ENCODE data around the gene KCNIP2.
"Not testable (repeated sequence)": the region's sequence is repeated elsewhere in the genome, so short reads cannot be mapped to it uniquely, and the experiment has no call there.

The KCNIP2 gene

GRCh38 chr10:101826852-101827434, 16.7 kb downstream of the KCNIP2 start:
- no peak for DNase-seq

DNA sequence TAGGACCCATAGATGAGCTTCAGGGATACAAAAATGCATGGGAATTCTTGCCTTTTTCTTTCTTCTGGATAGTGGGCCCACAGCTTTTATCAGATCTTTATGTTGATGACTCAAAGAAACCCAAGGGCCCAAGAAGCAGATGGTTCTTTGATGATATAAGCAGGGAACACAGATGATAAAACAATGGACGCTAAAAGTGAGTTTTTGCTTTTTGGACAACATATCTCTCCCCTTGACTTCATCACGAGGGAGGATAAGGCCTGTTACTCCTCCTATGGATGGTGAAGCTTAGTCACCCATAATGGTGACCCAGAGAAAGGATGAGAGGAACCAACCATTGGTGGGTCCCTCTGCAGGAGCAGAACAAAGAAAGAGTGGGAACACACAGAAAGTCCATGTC, 18.9 kb downstream of the KCNIP2 start:
- DNase-seq: no peak

DNA sequence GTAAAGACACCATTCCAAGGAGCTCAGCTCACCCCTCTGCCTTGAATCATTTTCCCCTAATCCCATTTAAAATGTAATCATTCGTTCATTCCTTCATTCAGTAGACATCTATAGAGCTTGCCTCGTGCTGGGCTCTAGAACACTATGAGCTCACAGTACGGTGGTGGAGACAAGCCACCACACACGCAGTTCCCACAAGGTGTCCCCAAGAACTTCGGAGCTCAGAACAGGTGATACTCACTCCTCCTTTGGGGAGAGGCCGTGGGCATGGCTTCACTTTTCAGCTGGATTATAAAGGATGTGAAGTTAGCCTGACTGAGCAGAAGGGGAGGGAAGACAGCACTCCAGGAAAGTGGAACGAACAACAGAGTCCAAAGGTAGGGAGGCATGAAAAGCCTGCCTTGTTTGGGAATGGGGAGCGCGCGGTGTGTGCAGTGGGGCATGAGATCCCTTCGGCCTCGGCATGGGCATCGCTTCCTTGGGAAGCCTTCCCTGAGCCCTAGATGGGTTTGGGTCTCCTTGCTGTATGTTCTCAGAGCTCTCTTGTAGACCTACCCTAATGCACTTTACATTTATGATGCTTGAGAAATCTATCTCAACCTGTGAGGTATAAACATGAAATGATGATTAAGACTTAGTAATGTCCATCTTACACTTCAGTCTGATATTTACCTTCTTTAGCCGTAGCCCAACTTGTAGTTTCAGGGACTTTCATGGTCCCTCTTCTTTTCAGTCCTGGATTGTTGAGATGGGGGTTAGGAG, 24.5 kb downstream of the KCNIP2 start:
- no peak for DNase-seq

- DNase-seq: peak; percentile 96 to 97
Observed at GRCh38 chr10:101818119-101818871, 25.3 kb downstream of the KCNIP2 start, which contains the start of gene OGA. Gene OGA (minus strand): TSS chr10:101818444. CDS start chr10:101818022, 422 bp downstream.

DNA sequence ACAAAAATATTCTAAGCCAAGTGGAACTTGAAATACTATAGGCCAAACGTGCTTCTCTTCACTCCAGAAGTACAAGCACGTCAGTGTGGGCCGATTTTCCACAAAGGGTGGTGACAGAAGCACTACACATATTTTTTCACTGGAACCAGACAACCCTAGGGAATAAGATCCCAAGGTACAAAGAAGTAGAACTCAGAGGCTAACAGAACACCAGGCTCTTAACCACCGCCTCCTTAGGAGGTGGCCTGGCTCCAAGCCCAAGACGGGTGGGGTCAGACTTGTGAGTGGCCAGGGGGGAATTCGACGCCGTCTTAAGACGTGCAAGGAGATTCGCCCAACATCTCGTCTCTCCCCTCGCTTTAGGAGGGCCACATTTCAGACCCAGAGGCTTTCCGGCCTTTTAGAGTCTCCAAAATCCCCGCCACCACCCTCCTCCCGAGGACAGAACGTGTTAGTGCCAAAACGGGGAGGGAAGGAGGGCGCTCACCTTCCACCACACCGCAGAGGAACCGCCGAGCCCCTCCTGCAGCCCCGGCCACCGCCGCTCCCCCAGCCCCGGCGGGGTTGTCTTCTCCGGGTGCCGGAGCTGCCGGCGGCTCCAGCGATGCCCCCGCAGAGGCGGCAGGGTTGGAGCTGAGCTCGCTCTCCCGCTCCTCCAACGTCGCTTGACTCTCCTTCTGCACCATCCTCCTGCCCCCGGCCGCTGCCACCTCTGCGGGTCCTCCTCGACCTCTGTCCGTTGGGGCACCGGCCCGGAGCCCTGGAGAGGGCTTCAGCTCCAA, 26.1 kb downstream of the KCNIP2 start:
- DNase-seq: peak in 1 of 2 experiments; percentile 57

DNA sequence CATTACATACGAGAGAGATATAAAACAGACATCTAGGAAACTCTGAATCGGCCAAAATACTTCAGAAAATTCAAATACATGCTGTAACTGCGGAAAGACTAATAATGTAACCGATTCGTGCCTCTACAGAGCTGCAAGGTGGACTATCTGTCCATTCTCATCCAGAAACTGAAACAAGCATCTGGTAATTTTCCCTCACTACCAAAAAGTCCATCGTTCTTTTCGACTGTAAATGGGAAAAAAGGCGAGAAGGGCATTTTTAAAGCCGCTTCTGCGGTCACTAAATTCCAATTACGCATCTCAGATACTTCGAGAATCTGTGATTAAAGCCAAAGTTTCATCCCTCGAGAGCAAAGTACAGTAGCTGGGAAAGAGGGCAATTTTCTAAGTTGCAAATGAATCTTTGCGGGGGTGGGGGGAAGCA, 26.7 kb downstream of the KCNIP2 start:
- DNase-seq: no peak

DNA sequence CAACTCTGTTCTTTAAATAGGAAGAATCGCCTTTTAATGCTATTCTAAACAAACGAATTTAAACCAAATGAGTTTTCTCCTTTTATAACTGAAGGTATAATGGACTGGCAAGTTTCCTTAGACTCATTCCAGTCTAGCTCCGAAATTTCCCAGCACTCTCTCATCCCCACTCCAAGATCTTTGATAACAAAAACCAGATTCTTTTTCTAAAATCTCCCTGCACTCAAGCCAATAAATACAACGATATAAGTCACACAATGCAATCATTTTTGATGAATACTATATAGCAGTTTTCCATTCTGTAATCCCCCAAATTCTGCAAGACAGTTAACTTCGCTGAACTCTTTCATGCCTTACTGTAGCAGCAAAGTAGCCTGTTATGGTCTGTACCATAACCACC, 27.2 kb downstream of the KCNIP2 start:
- no peak for DNase-seq

GRCh38 chr10:101814466-101815071, 29.0 kb downstream of the KCNIP2 start:
- DNase-seq: no peak

- no peak for DNase-seq
Observed at GRCh38 chr10:101812606-101813005, 31.0 kb downstream of the KCNIP2 start.

GRCh38 chr10:101807158-101807557, 36.4 kb downstream of the KCNIP2 start:
- no peak for DNase-seq

DNA sequence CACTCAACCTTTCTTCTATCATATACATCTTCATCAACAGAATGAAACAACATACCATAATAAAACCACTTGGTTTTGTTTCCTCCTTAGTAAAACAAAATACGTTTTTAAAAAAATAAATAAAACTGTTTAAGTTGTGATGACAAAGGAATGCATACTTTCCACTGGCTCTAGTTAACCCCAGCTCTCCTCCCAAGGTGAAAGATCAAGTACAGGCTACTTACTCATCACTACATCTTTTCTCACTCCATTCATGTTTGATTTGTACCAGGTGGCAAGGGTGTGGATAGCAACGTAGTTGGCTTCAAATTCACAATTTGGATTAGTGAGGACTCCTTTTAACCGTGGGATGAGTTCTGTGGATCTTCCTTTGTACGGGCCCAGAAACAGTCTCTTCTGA, 40.1 kb downstream of the KCNIP2 start:
- DNase-seq: no peak

DNA sequence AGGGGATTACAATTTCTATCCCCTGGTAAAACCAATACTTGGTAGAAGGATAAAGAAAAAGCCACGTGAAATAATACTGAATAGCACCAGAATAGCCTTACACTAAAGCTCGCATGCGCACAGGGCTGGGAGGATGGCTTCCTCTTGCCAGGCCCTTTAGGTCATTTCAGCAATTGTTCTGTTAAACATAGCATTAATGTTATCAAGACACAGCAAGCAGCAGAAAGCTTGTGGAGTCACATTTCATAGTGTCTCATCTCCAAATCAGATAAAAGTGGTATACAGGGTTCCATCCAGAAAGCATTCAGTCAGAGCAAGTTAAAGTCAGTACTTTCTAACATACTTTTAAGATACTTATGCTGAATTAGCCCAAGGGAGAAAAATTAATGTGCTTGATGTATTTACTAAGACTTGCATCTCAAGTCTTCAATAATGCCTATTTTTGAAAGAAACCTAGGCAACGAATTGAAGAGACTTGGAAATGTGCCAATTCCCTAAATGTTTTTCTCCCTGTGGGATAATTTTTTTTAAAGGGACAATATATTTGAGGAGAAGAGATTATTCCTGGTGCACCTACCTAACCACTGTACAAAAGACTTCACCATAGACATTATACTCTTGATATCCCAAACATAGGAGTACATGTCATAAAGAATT, 46.1 kb downstream of the KCNIP2 start:
- no peak for DNase-seq

- DNase-seq: no peak
Observed at GRCh38 chr10:101793526-101793925, 50.1 kb downstream of the KCNIP2 start.

GRCh38 chr10:101789686-101790085, 53.9 kb downstream of the KCNIP2 start:
- no peak for DNase-seq

DNA sequence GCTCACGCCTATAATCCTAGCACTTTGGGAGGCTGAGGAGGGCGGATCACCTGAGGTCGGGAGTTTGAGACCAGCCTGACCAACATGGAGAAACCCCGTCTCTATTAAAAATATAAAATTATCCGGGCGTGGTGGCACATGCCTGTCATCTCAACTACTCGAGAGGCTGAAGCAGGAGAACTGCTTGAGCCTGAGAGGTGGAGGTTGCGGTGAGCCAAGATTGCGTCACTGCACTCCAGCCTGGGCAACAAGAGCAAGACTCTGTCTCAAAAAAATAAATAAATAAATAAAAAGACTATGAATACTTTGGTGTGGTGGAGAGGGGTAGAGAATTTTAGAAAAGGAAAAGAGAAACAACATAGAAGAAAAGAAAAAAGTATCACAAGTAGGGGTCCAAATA, 54.4 kb downstream of the KCNIP2 start:
- DNase-seq: not testable (repeated sequence)

DNA sequence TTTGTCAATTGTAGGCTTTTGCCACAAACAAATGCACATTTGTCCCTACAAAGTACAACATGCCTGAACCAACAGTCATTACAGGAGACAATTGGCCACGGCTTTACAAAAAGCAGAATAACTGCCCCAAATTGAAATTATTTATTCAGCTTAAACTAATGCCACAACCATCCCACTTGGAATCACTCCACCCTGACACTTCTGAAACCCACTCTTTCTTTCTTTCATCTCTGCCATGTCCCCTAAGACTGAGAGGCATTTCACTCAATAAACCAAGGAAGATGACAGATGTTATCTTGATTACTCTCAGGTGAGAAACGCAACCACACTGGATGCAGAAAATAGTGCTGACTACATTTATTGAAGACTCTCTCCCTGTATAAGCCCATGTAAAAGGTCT, 57.8 kb downstream of the KCNIP2 start:
- DNase-seq: no peak

- DNase-seq: no peak
Observed at GRCh38 chr10:101784558-101784957, 59.0 kb downstream of the KCNIP2 start.

- no peak for DNase-seq
Observed at GRCh38 chr10:101783736-101784118, 59.9 kb downstream of the KCNIP2 start.

- peak; percentile 88 to 93 for DNase-seq
Observed at GRCh38 chr10:101782811-101783735, 60.5 kb downstream of the KCNIP2 start, which contains the start of gene NPM3. Gene NPM3 (minus strand): TSS chr10:101783446. CDS start chr10:101783390, 56 bp downstream.

DNA sequence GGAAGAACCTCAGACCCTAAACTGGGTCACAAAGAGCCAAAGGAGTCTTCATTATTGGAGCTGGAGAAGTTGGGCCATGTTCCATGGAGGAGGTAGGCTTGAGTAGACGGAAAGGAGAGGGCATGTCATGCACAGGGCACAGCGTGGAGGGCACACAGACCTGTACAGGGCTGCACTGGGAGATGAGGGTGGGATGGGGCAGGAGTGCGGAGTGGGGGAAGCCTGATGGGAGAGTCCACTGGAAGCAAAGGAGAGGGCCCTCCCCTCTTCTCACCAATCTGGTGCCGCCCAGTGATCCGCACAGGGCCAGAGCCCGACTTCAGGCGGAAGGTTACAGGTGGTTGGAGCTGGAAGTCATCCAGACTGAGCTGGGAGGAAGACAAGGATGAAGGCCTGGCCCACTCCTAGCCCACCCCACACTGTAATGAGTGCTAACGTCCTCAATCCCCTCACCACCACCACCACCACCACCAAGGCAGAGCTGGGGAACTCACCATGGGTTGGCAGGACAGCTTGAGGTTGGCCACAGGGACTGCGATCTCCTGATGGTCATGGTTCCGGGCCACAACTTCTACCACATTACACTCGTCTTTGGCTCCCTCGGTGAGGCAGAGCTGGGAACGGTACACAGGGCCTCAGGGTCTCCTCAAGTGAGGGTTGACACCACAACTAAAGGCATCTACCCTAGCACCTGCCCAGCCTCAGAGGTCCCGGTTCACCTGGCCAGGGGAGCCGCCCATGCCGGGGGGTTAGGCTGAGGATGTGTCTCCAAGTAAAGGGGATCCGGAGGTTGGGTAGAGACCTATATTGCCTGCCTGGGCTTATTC, 61.4 kb downstream of the KCNIP2 start:
- DNase-seq: peak in 1 of 2 experiments; percentile 13
